Smooth muscle cell (in vitro differentiated cells): Measurements from ENCODE around the gene SLC23A3. TPM values are rescaled to one million over a fixed set of nuclear protein-coding genes. Genes with fewer than 3 reads are reported as not detected.

Source experiments
- DNase-seq: peaks from one replicate; lab custom pipeline; 2025; ENCODE audit not compliant: unreplicated experiment; lab: John Stamatoyannopoulos, UW
- H2AFZ ChIP-seq: fragments of 200-600 bp; sonication (generic); 2 replicates; pipeline ENCODE4 v1.6.0; 2016; ENCODE audit warnings: antibody characterized with exemption, low read depth, mild to moderate bottlenecking
- H3F3A ChIP-seq: fragments of 200-600 bp; sonication (generic); 2 replicates; pipeline ENCODE4 v1.6.0; 2017; ENCODE audit warnings: antibody characterized with exemption, low read depth
- H3K27ac ChIP-seq: fragments of 200-600 bp; sonication (generic); 2 replicates; pipeline ENCODE4 v1.5.1; 2016; ENCODE audit warnings: low read depth, mild to moderate bottlenecking
- H3K27me3 ChIP-seq: fragments of 200-600 bp; sonication (generic); 2 replicates; pipeline ENCODE4 v1.6.1; 2016; ENCODE audit warnings: low read depth, mild to moderate bottlenecking
- H3K36me3 ChIP-seq: fragments of 200-600 bp; sonication (generic); 2 replicates; pipeline ENCODE4 v1.5.1; 2016; ENCODE audit warnings: low read depth
- H3K4me1 ChIP-seq: fragments of 200-600 bp; sonication (generic); 2 replicates; pipeline ENCODE4 v1.5.1; 2016; ENCODE audit warnings: low read depth
- H3K4me2 ChIP-seq: fragments of 200-600 bp; sonication (generic); 2 replicates; pipeline ENCODE4 v1.6.0; 2016; ENCODE audit warnings: mild to moderate bottlenecking
- H3K4me3 ChIP-seq: fragments of 200-600 bp; sonication (generic); 2 replicates; pipeline ENCODE4 v1.5.1; 2016; ENCODE audit warnings: mild to moderate bottlenecking
- H3K79me2 ChIP-seq: fragments of 200-600 bp; sonication (generic); 2 replicates; pipeline ENCODE4 v1.6.0; 2016; ENCODE audit warnings: low read depth, mild to moderate bottlenecking
- H3K9ac ChIP-seq: fragments of 200-600 bp; sonication (generic); 2 replicates; pipeline ENCODE4 v1.6.0; 2016; ENCODE audit warnings: low read depth
- H3K9me3 ChIP-seq: fragments of 200-600 bp; sonication (generic); replicated peaks from 2 replicates; pipeline ENCODE4 v1.5.1; 2016; ENCODE audit warnings: low read depth
- H4K20me1 ChIP-seq: fragments of 200-600 bp; sonication (generic); 2 replicates; pipeline ENCODE4 v1.6.0; 2016; ENCODE audit warnings: low read depth
- CTCF ChIP-seq: fragments of 200-600 bp; sonication (generic); IDR thresholded peaks from 2 replicates; pipeline ENCODE4 v1.5.1; 2017; ENCODE audit warnings: borderline replicate concordance, mild to moderate bottlenecking, antibody characterized with exemption; ENCODE audit not compliant: insufficient read depth, poor library complexity, severe bottlenecking
- WGBS: methylation state at CpG from one replicate; pipeline ENCODE4 v1.1.7; 2016; ENCODE audit warnings: low lambda C conversion rate; 5-methylcytosine and 5-hydroxymethylcytosine counted together
- polyA plus RNA-seq: library from polyadenylated mRNA; unstranded; fragments of >200 nt; fragmentation: Nextera tagmentation; extraction: Ambion mirVana; gene quantifications from 2 replicates; pipeline ENCODE4 v1.2.1, GENCODE V29; 2016
- total RNA-seq: library from RNA; depleted of rRNA; stranded (reverse); fragments of >200 nt; gene quantifications from 2 replicates; pipeline ENCODE4 v1.2.3, GENCODE V29; 2014

Gene SLC23A3
- total and polyA plus RNA-seq, 2 experiments from 2014 or later, result not detected

- no peak overlapping the region for H2AFZ ChIP-seq
- no peak for DNase-seq
- H3K4me1 ChIP-seq, result peaks cover 4% of the 10 kb centered on the region
- no peak overlapping the region for H3K4me2 ChIP-seq
- WGBS, result 87% methylated on average over 16 of the region's 16 CpGs
- no peaks in the 10 kb centered on the region for H3K36me3 ChIP-seq
- no peaks in the 10 kb centered on the region for H3F3A ChIP-seq
- H3K27me3 ChIP-seq, result no peaks in the 10 kb centered on the region
- no peak overlapping the region for H3K4me3 ChIP-seq
- peaks cover 4% of the 10 kb centered on the region for H4K20me1 ChIP-seq
- H3K79me2 ChIP-seq, result no peaks in the 10 kb centered on the region
- H3K9ac ChIP-seq, result no peak overlapping the region
- H3K9me3 ChIP-seq, result no peaks in the 10 kb centered on the region
- no peak overlapping the region for H3K27ac ChIP-seq
- TF ChIP-seq CTCF, result no peak
Measured at GRCh38 chr2:219129589-219129988, 40.2 kb downstream of the SLC23A3 start.

- H3K9me3 ChIP-seq, result no peaks in the 10 kb centered on the region
- no peak for DNase-seq
- H3K27ac ChIP-seq, result no peak overlapping the region
- no peaks in the 10 kb centered on the region for H3K27me3 ChIP-seq
- peaks cover 3% of the 10 kb centered on the region for H3F3A ChIP-seq
- TF ChIP-seq CTCF, result no peak
- no peak overlapping the region for H2AFZ ChIP-seq
- H3K36me3 ChIP-seq, result no peaks in the 10 kb centered on the region
- no peak overlapping the region for H3K4me2 ChIP-seq
- no peak overlapping the region for H3K9ac ChIP-seq
- H3K4me3 ChIP-seq, result no peak overlapping the region
- no peaks in the 10 kb centered on the region for H3K79me2 ChIP-seq
- H3K4me1 ChIP-seq, result peaks cover 15% of the 10 kb centered on the region
- peaks cover 5% of the 10 kb centered on the region for H4K20me1 ChIP-seq
- 84% methylated on average over 7 of the region's 7 CpGs for WGBS
Measured at GRCh38 chr2:219128396-219128795, 41.4 kb downstream of the SLC23A3 start.

GRCh38 chr2:219127037-219127635, 42.7 kb downstream of the SLC23A3 start:
- peaks cover 5% of the 10 kb centered on the region for H4K20me1 ChIP-seq
- 59% methylated on average over 2 of the region's 2 CpGs for WGBS
- no peak for DNase-seq
- H3K79me2 ChIP-seq, result no peaks in the 10 kb centered on the region
- peaks cover 11% of the 10 kb centered on the region for H3F3A ChIP-seq
- no peaks in the 10 kb centered on the region for H3K9me3 ChIP-seq
- no peak overlapping the region for H2AFZ ChIP-seq
- no peaks in the 10 kb centered on the region for H3K36me3 ChIP-seq
- H3K27ac ChIP-seq, result no peak overlapping the region
- H3K4me3 ChIP-seq, result no peak overlapping the region
- no peak overlapping the region for H3K9ac ChIP-seq
- TF ChIP-seq CTCF, result no peak
- H3K4me2 ChIP-seq, result no peak overlapping the region
- peaks cover 21% of the 10 kb centered on the region for H3K4me1 ChIP-seq
- no peaks in the 10 kb centered on the region for H3K27me3 ChIP-seq

- Histone ChIP-seq H3K9ac (no peak overlapping the region), H3F3A (peaks cover 11% of the 10 kb centered on the region), H3K36me3 (no peaks in the 10 kb centered on the region), H3K4me1 (peaks cover 21% of the 10 kb centered on the region), H3K27ac (peak overlapping the region; percentile 86), H3K4me2 (no peak overlapping the region), H2AFZ (no peak overlapping the region), H3K9me3 (no peaks in the 10 kb centered on the region), H3K79me2 (no peaks in the 10 kb centered on the region), H4K20me1 (peaks cover 5% of the 10 kb centered on the region), H3K4me3 (no peak overlapping the region), H3K27me3 (no peaks in the 10 kb centered on the region)
- 85% methylated on average over 3 of the region's 3 CpGs for WGBS
- TF ChIP-seq CTCF, result no peak
- DNase-seq, result no peak
Measured at GRCh38 chr2:219126555-219126954, 43.3 kb downstream of the SLC23A3 start.
